ENCODE measurements around the gene ZNF580.

- TF ChIP-seq POLR2A (IDR thresholded peaks at IDR 0.05) = no peak
- TF ChIP-seq CTCF (IDR thresholded peaks at IDR 0.05) = no peak
- TF ChIP-seq EP300 (IDR thresholded peaks at IDR 0.05) = no peak
- TF ChIP-seq POLR2AphosphoS5 (IDR thresholded peaks at IDR 0.05) = no peak
Observed at GRCh38 chr19:55670280-55671053, 29.7 kb downstream of the ZNF580 start.
